ENCODE data around the gene GALNT9.
"Not testable (repeated sequence)": the region's sequence is repeated elsewhere in the genome, so short reads cannot be mapped to it uniquely, and the experiment has no call there.

GALNT9 gene

DNA sequence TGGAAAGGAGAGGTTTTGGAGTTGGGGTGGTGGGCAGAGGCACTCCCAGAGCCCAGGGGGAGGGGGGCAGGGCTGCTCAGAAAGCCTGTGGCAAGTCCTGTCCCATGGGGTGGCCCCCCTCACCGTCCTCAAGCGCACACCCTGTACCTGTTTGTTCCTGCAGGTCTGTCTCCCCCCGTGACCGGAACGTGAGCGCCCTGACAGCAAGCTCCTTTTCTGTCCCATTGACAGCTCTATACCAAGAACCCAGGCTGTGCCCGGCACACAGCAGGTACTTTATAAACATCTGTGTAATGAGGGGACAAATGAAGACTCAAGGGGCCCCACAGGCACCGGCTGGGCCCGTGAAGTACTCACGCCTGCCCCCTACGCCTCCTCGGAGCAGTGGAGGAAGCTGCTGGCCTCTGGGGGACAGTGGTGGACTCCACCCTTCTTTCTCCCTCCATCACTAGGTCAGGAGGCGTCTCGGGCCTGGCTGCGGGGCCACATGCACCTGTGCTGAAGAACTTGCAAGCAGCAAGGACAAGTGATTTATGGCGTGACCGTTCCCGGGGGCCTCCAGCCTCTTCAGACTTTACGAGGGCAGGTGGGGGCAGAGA is 65.8 kb downstream of the GALNT9 start:
- DNase-seq, result no peak

DNA sequence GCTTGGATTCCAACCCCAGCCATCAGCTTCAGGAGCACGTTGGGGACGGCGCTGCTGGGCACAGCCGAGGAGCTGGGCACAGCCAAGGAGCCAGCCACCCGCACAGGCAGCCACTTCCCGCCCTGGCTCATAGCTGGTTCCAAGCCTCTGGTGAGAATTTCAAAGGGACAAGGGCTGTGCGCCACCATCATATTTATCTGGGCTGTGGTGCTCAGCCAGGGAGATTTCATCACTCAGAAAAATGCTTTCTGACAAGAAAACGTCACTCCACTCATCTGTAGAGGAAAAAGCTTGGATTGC is 66.4 kb downstream of the GALNT9 start:
- no peak for DNase-seq

DNA sequence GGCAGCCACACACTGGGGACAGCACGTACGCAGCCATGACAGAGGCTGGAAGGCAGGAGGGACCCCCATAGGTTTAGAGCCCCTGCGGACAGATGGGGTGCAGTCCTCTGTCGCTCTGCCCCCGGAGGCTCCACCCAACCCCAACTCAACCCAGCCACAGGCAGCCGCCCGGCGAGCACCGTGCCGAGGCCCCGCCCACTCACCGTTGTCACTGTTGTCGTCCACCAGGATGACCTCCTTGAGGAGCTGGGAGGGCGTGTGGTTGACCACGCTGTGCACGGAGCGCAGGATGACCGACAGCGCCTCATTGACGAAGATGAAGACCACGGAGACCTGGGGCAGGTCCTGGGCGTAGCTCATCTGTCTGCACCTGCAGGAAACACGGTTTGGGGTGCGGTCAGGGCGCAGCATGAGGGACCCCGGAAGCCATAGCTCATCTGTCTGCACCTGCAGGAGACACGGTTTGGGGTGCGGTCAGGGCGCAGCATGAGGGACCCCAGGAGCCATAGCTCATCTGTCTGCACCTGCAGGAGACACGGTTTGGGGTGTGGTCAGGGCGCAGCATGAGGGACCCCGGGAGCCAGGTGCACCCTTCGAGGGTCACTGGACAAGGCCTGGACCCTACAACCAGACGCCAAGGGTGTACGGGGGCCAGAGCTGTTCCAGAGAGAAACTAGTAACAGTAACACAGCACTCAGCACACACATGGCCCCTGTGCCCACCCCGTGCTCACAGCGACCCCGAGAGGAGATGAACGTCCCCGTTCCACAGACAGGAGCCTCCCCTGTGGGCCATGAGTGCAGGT is 66.9 kb downstream of the GALNT9 start:
- no peak for DNase-seq

DNA sequence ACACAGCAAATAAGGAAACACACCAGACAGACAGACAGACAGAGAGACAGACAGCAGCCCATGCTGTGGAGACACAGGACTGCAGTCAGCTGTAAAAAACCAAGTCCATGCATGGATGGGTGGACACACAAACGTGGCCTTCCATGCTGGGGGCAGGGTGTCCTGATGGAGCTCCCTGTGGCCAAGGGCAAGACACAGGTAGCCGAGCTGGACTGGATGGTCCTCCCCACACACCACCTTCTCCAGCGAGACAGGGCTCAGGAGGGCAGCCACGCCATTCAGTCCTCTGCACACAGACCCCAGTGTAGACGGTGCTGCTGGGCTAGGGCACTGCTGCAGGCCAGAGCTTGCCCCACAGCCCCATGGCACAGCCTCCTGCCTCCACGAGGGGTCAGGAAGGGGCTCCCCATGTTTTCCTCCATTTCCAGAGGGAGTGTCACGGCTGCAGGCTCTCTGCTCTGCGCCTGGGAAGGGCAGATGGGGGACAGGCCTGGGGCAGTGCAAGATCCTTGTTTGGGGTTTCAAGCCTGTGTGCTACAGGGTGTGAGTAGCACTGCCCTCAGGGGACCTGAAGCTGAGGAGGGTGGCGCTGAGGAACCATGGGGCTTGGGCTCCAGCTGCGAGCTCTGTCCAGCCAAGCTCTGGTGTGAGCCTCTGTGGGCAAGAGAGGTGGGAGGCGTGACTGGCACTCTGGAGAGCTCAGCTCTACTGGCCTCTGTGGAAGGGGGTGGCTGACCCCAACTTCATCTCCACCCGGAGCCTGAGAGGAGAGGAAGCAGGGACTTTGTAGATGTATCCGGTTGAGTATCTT is 67.9 kb downstream of the GALNT9 start:
- DNase-seq, result no peak

DNA sequence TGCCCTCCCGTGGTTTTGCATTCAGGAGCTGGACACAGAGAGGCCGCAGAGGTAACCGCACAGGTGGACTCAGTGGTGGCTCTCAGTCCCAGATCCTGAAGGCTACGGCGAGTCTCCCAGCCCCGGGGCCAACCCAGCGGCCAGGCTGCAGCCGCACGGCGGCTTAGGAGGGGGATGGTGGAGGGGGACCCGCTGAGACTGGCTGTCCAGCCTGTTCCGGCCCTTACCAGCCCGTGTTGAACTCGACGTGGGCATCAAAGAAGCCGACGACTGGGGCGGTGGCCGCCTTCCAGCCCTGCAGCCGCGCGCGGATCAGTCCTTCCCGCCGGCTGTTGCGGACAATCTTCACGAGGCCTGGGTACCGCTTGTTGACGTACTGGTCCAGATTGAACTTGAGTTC is 68.7 kb downstream of the GALNT9 start:
- DNase-seq, result no peak

DNA sequence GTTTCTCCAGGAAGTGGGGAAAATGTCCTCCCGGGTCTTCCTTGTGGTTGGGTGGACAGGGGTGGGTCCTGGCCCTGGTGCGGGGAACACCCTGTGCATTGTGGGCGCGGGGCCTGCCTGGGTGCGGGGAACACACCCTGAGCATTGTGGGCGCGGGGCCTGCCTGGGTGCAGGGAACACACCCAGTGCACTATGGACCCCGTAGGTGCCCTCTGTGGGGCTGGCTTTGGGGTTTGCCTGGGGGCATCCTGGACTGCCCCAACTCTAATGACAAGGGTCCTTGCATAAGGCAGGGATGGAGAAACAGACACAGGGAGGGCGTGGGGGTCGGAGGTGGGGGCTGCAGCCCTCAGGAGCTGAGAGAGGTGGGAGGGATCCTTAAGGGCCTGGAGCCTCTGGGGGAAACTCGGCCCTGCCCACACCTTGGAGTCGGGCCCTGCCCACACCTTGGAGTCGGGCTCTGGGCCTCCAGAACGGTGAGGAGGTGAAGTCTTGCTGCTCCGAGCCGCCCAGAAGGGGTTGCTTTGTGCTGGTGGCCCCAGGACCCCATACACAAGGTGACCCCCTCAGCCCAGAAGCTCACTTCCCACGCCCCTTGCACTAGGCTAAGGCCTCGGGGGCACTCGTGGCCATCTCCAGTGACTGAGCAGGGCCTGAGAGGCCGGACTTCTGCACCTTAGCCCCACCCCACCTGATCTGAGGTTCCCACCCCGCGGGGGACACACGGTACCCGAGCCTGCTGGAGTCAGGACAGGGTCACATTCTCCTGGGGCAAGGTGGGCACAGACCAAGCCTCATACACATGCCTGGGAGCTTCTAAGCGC is 69.3 kb downstream of the GALNT9 start:
- DNase-seq, result no peak

DNA sequence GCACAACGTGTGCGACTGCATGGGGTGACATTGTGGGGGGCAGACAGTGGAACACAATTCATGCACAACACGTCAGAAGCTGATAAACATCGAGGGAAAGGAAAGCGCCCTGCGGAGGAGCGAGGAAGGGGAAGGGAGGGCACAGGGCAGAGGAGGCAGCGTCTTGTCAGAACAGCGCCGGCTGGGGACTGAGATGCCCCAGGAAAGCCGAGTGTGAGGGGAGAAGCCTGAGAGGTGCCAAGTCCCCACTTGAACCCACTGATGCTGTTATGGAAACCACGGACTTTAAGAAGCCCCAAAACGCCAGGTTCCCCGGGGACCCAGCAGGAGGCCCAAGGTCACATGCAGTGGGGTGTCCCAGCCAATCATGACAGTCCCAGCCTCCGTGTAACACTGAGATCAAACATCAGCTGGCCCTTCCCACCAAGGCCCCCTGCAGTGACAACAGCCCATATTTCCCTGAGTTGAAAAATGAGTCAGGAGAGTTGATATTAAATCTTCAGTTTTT is 70.0 kb downstream of the GALNT9 start:
- no peak for DNase-seq

DNA sequence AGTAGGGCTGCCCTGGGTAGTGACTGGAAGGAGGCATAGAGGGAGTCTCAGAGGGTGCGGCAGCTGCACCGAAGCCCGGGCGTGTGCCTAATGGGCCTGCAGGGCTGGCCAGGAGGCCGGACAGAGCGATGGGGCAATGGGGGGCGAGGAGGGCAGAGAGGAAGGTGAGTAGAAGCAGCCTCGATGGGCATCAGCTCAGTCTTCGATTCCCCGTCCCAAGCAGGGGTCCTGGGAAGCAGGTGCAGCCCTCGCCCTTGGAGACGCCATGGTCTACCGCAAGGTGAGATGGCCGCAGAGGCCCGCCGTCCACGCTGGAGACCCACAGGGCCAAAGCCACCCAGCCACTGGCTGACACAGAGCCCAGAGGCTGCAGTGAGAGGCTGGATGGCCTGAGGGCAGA is 70.8 kb downstream of the GALNT9 start:
- no peak for DNase-seq

DNA sequence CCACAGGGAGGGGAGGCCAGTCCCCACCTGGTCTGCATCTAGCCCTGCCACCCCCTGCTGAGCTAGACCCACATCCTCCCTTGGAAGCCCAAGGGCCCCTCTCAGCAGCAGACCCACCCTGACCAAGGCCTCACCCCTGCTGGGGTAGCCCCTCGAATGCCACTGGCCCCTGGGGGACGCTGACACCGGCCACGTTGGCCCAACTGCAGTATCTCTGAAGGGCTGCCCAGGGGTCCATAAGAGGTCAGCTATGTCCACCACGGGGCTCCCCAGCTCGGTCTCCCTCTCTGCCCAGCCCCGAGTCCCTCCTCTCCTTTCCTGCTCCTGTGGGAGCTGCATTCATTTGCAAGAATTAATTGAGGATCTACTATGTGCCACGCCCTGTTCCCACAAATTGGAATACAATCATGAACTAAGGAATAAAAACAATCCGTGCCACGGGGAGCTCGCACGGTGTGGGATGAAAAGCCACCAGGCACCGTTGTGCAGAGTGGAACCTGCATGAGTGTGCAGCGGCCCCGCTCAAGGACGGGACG is 71.4 kb downstream of the GALNT9 start:
- no peak for DNase-seq

DNA sequence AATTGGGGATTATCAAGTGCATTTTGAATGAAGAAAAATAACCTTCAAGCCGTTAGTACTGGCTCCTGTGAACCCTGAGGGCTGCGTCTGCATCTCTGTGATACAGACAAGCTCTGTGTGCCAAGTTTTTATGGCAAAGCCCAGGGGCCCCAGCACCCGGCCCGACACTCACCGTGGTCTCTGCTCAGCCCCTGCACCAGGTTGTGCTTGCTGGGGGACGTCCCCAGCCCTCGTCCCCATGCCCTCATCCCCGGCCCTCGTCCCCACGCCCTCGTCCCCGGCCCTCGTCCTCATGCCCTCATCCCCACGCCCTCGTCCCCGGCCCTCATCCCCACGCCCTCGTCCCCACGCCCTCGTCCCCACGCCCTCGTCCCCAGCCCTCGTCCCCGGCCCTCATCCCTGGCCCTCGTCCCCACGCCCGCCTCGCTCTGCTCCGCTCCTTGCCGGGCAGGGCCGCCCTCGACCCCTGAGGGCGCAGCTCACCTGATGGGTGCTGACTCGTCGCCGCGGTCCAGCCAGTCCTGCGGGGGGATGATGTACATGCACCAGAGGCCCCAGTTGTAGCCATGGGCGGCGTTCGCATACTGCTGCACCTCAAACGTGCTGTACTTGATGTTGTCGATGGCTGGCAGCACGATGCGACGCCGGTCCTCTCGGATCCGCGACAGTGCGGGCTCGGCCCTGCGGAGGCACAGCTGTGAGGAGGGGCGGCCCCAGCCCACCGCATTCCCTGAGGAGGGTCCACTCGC is 72.0 kb downstream of the GALNT9 start:
- DNase-seq, result no peak

DNA sequence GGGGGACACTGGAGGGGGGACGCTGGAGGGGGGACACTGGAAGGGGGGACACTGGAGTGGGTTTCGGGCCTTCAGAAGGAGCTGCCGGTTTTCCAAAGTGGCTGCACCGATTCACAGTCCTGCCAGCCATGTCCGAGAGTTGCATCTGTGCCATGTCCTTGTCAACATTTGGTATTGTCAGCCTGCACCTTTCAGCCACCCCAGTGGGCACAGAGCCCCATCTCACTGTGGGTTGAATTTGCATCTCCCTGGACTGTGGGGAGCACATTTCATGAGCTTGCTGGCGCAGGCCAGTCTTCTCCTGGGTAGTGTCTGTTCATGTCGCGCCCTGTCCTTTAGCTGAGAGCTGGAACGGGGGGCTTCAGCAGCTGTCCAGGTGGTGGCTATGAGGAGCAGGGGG is 72.7 kb downstream of the GALNT9 start:
- no peak for DNase-seq

DNA sequence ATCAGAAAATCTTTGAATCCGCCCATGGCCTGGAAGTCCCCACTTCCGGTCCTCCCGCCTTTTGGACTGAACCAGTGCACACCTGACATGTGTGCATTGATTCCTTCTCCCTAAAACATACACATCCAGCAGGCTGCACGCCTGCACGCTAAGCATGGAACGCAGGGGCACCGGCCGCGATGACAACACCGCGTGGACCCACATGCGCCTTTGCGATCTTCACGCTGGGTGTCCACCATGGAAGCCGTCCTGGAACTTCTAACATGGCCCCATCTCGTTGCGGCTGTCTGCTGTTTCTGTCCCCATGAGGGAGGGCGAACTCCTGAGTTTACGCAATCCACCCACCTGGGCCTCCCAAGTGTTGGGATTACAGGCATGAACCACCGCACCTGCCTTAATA is 73.7 kb downstream of the GALNT9 start:
- no peak for DNase-seq

DNA sequence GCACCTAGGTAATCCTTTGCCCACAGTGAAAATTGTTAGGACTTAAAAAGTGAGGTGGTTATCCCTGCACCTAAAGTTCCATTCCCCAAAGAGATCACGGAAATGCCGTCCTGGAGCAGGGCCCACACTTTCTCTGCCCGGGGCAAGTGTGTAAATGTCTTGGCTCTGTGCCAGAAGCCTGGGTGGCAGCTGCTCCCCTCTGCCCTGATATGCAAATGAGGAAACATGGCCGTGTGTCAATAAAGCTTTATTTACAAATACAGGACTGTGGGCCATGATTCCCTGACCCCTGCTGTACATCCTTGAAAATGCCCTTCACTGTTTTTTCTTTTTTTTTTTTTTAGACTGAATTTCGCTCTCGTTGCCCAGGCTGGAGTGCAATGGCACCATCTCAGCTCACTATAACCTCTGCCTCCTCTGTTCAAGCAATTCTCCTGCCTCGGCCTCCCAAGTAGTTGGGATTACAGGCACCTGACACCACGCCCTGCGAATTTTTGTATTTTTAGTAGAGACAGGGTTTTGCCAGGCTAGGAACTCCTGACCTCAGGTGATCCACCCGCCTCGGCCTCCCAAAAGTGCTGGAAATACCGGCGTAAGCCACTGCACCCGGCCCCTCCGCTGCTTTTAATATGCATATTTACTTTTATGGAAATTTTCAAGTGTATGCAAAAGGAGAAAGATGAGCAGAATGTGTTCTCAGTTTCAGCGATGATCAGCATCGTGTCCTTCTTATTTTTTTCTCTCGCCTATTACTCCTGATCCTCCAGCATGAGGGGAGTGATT is 75.5 kb downstream of the GALNT9 start:
- DNase-seq, result no peak

DNA sequence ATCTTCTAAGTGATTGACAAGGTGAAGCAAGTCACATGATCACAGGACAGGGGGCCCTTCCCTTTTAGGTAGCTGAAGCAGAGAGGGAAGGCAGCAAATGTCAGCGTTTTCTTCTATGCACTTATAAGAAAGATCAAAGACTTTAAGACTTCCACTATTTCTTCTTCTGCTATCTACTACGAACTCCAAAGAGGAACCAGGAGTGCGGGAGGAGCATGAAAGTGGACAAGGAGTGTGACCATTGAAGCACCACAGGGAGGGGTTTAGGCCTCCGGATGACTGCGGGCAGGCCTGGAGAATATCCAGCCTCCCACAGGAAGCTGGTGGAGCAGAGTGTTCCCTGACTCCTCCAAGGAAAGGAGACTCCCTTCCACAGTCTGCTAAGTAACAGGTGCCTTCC is 76.4 kb downstream of the GALNT9 start:
- DNase-seq, result not testable (repeated sequence)

DNA sequence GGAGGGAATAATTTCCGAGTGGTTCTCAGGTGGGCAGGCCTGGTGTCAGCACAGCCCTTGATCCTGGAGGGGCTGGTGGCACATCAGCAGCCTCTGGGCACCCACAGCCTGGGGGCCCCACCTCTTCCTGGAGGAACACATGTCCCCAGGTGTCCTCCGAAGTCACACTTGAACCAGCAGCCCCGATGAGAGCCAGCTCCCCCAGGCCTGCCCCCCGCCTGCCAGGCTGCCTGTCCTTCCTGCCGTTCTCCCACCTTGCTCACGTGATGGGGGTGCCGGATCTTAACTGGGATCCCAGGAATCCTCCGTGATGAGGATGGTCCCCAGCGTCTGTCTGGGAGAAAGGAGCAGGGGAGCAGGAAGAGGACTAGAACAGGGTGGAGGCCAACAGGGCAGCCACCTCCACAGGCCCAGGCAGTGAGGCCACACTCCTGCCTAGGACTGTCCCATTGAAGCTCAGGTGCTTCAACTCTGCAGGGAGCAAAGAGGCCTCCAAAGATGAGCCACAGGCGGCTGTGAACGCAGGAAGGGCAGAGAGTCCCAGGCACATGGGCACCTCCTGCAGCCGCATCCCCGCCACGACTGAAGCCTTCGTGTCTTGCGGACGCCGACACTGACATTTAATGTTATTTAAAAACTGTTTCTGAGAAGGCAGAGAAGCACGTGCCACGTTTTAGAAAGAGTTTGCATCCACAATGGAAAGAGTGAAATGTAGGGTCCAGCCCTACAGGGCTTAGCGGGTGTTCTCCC is 77.5 kb downstream of the GALNT9 start:
- no peak for DNase-seq

DNA sequence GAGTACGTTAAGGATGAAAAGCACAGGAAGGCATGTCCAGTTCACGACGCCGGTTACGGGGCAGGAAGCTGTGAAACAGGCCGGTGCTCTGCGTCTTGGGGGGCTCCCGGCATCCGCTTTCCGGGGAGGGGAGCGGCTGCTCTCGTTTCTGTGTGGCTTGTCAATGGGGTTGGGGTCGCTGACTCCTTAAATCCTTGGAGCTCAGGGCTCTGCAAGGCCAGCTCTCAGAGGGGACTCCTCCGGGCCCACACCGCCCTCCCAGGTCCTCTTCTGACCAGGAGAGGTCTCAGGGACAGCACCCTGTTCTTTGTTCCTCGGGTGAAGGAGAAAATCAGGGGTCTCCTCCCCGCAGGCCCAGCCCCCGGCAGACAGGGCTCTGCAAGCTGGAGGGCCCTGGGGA is 78.1 kb downstream of the GALNT9 start:
- DNase-seq, result no peak

DNA sequence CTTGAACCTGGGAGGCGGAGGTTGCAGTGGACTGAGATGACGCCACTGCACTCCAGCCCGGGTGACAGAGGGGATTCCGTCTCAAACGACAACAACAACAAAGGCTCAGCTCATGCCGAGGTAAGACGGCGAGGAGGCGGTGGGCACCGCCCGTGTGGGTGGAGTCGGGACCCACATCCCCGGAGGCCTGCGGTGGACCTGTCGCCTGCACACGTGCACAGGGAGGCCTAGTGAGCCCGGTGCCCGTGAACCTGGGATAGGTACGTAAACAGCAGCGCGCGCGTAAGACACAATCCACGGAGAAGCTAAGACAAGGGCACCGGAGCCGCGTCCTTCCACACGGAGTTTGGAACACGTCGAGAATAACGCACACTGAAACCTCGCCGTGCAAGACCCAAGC is 78.7 kb downstream of the GALNT9 start:
- DNase-seq, result no peak

DNA sequence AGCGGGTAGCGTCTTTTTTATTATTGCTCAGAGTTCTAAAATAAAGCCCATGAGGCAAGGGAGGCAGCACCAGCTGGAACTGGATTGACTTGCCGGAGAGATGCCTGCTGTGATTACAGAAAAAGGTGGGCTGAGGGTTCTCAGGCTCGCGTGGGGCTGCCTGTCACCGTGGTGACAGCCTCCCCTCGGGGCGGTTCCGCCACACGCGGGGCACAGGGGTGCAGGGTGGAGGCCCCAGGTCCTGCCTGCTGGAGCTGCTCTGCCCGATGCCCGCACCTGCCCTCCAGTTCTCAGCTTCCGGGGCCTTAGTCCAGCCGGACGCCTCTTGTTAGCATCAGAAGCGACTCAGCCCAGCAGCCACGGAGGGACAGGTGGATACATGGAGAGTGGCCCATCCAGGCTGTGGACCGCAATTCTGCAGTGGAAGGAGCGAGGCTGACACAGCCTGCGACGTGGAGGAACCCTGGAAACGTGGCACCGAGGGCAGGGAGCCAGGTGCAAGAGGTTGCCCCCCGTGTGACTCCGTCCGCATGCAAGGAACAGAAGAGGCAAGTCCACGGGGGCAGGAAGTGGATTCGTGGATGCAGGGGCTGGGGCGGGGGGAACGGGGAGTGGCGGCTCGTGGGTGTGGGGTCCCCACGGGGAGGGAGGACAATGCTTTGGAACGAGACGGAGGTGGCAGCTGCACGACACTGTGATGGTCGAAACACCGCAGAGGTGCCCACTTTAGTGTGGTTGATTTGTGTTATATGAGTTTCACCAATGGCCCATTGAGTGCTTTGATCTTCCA is 79.5 kb downstream of the GALNT9 start:
- no peak for DNase-seq

DNA sequence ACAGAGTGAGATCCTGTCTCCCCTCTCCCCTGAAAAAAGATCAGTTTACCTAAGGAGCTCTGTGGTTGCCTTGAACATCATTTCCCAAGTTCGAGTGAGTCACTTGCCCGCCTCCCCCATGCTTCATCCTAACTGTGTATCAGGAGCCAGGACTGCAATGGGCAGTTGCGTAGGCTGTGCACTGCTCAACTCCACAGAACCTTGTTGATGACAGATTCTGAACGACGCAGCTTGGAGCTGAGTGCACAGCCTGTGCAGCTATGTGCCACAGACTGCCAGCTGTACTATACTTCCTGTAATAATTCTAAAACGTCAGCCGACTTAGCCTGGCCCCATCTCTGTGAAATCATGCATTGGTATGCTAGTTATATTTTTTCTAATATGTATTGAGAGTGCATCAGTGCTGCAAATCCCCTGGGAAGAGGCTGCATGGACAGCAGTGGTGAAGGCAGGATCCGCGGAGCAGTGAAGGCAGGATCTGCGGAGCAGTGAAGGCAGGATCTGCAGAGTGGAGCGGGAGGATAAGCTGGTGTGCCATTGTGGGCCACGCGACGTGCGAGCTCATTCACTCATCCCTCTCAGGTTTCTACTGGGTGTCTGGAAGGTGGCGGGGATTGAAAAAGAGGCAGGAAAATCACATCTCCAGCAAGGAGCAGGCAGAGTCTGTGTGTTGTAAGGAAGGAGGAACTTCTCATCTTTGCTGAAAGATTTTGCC is 80.8 kb downstream of the GALNT9 start:
- DNase-seq, result no peak
